ACHN (cell line): ENCODE measurements around the gene RBM4.

Experiments
- DNase-seq: peaks from one replicate; pipeline ENCODE4 v3.0.0-alpha.2; 2015
- in situ Hi-C: cut with HindIII; loops from 2 replicates; pipeline ENCODE4 v1.10.0; 2017; ENCODE audit warnings: low sequenced_read_pairs, low pct_ligation_motif_present, low pct_unique_long_range_greater_than_20kb

Gene RBM4

DNA sequence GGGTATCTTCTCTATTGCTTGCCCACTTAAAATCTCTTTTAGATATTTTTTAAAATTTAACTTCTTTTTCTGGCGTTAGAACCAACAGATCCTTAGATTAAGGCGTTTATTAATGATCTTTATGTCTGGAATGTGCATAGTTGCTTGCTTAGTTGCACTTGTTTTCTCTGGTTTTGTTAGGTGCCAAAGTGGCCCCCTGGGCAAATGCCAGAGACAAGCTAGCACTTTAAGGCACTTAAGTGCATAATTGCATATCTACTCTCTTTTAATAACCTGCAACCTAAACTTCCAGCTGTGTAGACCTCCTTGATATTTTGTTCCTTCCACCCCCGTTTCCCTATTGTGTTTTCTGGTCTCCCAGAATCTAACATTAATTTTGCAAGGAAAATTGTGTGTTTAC, 3.3 kb downstream of the RBM4 start:
- in situ Hi-C loops = no loop called here
- no peak for DNase-seq

DNA sequence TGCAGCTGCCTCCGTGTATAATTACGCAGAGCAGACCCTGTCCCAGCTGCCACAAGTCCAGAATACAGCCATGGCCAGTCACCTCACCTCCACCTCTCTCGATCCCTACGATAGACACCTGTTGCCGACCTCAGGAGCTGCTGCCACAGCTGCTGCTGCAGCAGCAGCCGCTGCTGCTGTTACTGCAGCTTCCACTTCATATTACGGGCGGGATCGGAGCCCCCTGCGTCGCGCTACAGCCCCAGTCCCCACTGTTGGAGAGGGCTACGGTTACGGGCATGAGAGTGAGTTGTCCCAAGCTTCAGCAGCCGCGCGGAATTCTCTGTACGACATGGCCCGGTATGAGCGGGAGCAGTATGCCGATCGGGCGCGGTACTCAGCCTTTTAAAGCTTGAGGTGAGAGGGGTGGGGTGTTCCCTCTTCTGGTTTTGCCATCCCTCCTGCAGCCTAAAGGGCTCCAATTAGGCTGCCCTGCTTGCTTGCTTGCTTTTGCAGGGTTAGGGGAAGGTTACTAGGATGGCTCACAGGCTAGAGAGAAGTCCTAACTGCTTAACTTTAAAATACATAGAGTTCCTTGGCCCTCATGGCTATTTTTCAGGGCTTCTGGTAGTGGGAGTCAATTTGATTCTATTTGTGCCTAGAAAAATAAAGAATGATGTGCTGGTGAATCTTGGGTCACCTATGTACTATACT, 5.4 kb downstream of the RBM4 start:
- DNase-seq = no peak
- in situ Hi-C loops = no loop called here

DNA sequence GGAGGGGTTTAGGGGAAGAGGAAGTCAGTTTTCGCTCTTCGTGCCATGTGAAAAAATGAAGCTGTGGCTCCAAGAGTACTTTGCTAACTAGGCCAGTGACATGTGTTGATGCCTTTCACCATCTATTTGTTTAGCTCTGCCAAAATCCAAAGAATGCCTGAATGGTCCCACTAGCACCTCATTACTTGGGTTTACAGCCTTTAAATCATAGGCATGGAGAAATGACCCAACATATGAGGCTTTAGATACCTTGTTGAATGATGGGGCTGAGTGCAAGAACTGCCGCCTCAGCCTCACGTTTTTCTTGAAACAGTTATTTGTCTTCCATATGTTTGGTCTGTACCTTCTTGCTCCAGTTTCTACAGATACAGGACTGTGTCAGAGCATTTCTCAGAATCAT, 8.3 kb downstream of the RBM4 start:
- in situ Hi-C loops = no loop called here

DNA sequence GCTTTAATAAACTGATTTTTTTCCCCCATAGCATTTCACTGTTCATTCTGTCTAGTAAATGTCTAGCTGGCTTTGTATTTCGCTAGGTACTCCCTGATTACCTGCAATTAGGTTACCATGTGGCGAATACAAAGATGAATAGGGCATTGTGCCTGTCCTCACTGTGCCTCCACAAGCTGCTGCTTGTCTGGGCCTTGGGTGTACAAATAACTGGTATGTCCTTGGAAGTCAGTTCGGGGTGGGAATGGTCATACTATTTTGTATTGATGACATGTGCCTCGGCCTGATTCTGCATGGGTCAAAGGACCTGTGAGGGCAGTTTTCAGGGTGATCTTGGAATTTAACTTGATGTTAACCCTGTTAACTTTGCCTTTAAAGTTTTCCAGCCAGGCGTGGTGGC, 11.4 kb downstream of the RBM4 start:
- in situ Hi-C loops = no loop called here
- DNase-seq = no peak

More for the DNA sequence above, 8.3 kb downstream of the RBM4 start:
- DNase-seq = no peak

DNA sequence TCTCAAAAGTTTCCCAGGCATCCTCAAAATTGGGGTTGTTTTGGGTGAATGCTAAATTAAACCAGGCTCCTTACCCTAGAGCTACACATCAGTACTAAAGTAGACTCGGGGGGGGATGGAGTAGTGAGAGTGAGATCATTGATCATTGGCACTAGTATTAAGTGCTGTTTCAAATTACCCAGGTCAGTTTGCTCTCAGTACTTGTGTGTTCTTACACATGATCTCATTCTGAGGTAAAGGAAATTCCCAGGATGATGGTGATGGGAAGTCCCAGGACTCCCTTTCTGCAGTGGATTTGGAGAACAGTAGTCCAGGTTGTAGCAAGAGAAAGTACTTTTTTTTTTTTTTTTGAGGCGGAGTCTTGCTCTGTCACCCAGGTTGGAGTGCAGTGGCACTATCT, 12.5 kb downstream of the RBM4 start:
- no peak for DNase-seq
- in situ Hi-C loops = no loop called here

DNA sequence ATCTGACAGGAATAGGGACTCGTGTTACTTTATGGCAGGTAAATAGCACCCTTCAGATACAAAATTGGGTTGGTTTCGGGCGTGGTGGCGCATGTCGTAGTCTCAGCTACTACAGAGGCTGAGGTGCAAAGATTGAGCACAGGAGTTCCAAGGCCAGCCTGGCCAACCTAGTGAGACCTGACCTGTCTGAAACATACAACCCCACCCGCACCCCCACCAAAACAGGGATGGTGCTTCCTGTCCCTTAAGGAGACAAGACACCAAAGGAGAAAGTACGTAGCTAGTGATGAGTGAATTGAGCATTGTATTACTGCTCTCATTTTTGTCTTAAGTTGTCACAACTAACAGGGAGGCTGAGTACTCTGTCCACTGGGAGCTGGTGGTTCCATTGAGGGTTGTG, 14.1 kb downstream of the RBM4 start:
- in situ Hi-C loops = no loop called here

DNA sequence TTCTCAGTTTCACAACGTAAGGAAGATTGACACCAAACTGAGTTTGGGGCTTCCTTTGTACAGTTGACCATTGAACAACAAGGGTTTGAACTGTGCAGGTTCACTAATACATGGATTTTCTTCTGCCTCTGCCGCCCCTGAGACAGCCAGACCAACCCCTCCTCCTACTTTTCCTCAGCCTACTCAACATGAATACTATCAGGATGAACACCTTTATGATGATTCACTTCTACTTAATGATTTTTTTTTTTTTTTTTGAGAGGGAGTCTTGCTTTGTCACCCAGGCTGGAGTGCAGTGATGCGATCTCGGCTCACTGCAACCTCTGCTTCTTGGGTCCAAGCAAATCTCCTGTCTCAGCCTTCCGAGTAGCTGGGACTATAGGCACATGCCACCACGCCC, 14.6 kb downstream of the RBM4 start:
- no peak for DNase-seq
- in situ Hi-C loops = no loop called here

More for the DNA sequence above, 14.1 kb downstream of the RBM4 start:
- no peak for DNase-seq

DNA sequence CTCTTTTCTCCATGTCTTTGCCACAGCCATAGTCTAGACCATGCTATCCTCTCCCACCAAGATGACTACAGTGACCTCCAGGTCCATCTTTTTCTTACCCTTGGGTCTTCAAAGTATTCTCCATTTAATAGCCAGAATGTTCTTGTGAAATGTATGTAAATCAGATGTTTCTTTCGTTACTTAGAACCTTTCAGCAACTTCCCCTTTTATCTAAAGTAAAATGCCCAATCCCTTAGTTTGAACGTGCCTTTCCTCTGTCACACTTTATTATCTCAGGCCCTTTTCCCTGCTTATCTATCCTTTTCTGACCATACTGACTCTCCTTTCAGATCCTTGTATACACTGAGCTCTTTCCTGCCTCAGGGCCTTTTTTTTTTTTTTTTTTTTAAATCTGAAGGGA, 21.3 kb downstream of the RBM4 start:
- in situ Hi-C loops = no loop called here
- no peak for DNase-seq

DNA sequence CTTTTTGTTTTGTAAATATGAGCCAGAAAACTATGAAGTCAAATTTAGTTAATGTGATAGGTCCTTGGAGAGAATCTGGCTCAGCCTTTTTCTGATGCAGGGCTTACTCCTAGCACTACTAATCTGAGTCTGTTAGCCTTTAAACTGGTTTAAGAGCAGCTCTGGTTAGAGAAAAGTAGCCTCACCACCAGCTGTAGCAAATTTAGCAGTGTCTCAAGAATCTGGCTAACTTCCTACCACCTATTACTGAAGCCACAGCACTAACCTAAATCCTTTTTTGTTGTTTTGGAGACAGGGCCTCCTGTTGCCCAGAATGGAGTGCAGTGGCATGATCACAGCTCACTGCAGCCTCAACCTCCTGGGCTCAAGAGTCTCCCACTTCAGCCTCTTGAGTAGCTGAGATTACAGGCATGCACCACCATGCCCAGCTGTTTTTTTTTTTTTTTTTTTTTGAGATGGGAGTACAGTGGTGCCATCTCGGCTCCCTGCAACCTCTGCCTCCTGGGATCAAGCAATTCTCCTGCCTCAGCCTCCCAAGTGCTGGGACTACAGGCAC, 25.3 kb downstream of the RBM4 start:
- no peak for DNase-seq
- in situ Hi-C loops = no loop called here

DNA sequence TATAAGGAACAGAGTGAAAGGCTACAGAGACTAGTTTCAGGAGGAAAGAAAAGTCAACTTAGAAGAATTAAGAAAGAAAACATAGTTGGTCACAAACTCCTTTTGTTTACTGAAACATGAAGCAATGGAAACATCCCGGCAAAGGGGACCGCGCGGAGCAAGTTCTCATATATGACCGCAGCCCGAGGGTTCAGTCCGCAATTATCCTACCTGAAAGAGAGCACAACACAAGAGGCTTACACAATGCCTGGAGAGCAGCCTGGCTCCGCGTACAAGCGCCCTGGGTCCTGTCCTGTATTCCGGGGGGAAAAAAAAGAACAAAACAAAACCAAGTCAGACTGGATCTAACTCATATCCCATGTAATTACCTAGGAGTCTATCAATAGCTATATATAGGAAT, 26.9 kb downstream of the RBM4 start:
- no peak for DNase-seq
- in situ Hi-C loops = no loop called here

DNA sequence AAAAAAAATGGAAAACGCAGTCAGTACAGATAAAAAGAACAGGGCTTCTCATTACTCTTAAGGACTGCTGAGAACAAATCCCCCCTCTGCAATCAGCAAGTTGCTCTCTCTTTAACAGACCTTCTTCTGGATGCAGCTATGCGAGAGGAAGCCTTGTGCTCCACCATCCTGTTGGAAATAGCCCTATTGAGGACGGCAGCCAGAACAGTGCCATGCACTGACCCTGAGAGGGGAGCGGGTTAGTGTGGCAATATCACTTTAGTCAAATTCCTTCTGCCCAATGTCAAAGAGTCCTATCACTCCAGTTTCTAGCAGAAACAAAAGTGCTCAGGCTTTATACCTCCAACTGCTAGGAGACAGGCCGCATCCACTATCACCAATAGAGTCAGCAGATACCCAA, 32.3 kb downstream of the RBM4 start:
- DNase-seq = no peak
- in situ Hi-C loops = no loop called here

DNA sequence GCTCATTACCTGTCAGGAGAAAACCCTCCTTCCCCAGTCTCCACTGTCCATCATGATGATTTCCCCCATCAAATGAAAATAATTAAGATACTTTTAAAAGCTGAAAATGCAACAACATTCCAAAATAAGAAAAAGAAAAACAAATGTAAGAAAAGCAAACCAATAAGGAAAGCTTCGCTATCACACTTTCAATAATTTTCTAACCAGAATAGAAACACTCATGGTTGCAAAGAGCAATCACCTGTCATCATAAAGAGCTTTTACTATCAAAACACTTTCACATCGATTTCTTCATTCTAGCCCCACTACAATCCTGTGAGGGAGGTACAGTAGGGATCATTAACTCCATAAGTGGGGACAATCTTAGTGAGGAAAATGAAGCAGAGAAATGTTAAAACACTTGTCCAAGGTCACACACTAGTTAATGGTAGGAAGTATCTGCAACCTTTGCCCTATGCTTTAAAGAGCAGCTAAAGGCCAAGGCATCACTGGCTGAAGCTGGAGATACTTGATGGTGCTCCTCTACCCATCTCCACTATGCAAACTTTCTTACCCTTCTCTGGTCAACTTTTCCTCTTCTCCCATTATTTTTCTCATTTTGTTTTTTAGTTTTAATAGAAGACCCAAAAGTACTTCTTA, 36.6 kb downstream of the RBM4 start:
- no peak for DNase-seq
- in situ Hi-C loops = loop anchor here (25.0 kb wide), 1 partner anchor 263 kb away; the partner anchor contains the start of gene NPAS4

DNA sequence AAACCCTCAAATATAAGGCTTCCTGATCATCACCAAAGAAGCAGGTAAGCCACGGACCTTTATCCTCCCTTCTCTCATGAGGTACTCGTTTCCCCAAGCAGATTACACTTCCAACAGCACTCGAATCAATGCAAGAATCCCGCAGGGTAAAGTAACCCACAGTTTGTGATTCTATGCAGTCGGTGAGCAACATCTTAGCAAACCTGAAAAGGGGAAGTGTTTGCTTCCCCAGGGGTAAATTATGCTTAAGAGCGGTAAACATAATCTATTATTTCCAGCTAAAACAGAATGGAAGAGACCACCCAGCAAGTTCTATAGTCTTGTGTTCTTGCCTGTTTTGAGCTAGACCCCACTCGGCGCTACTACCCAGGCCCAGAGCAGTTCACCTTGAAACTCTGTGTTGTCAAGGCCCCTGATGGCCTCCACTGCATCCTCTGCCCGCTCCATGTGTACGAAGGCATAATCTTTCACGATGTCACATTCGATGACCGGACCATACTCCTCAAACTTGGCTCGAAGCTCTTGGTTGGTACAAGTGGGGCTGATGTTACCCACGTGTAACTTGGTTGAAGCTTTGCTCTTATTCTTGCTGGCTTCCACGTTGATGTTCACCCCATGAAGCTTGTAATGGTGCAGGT, 37.9 kb downstream of the RBM4 start:
- DNase-seq = no peak
- in situ Hi-C loops = loop anchor here (25.0 kb wide), 1 partner anchor 264 kb away; the partner anchor contains the start of gene NPAS4

DNA sequence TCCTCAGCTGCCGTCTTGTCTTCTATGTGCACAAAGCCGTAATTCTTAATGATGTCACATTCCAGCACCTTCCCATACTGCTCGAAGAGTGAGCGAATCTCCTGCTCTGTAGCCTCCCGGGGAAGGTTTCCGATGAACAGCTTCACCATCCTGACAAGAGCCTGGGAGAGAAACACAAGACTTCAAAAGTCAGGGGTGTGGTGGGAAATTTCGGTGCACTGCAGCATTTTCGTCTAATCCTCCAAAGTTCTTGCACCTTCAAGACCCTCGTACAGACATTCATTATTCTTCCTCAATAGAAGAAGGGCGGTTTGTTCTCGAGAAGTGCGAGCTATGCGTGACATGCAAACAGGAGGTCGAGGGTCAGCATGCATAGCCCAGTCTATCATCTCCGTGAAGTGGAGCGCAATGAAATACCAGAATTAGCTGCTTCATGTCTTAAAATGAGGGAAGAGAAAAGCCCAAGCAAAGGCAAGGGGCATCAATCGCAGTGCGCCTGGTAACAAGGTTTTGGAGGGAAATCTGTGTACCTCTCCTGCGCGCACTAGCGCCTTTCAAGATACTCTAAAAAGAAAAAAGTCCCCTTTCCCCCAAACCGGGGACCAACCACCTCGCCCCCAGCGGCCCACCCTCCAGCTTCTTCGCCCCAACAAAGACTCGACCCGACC, 38.6 kb downstream of the RBM4 start:
- no peak for DNase-seq
- in situ Hi-C loops = loop anchor here (25.0 kb wide), 1 partner anchor 265 kb away; the partner anchor contains the start of gene NPAS4

DNA sequence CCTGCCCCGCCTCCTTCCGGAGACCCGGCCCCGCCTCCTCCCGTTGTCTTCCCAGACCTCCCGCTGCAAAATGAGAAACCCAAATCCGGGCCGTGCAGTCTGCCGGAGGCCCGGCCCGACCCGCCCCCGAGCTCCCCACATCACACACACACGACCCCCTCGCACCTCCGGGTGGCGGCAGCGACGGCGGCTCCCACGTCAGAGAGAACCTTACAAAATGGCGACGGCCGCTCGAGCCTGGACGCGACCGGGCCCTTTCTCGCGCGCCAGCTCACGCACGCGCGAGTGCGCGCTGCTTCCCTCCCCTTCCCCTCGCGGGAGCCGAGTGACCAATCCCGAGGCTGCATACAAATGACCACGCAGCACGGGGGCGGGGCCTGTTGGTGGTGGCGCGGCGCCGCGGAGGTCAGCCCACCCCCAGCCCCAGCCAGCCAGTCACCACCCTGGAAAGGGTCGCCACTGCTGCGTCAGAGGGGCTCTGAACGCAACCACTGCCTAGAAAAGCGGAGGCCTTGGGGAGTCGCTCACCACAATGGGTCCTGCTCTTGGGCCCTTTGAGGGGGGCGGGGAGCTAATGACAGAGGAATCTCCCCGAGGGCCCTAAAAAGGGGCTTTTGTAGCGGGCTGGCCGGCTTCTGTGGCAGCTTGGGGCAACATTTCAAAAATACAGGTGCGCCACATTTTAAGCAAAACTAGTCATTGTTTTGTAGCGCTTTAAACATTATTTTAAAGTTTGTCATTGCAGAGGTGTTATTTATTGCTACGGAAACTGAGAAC, 39.3 kb downstream of the RBM4 start, which contains the start of gene RBM4B:
Gene RBM4B, minus strand, starts transcription at position 289 of the 777 bp plus-strand sequence. CDS start 808 bp downstream, outside the sequence.
- in situ Hi-C loops = loop anchor here (25.0 kb wide), 1 partner anchor 265 kb away; the partner anchor contains the start of gene NPAS4
- DNase-seq = peak; percentile 93

DNA sequence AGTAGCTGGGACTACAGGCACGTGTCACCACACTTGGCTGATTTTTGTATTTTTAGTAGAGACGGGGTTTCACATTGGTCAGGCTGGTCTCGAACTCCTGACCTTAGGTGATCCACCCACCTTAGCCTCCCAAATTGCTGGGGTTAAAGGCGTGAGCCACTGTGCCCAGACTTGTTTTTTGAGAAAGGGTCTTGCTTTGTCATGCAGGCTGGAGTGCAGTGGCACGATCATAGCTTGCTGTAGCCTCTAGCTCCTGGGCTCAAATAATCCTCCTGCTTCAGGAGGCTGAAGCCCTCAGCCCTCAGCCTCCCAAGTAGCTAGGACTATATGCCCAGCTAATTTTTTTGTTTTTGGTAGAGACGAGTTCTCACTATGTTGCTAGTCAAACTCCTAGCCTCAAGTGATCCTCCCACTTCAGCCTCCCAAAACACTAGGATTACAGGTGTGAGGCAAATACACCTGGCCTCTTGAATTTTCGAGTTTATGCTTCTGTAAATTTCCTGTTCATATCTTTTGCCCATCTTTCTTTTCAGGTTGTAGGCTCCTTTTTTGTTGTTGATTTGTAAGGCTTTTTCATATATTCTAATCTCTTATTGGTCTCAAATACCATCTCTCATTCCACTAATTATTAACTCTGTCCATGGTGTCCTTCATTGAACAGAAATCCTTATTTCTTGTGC, 42.6 kb downstream of the RBM4 start:
- in situ Hi-C loops = loop anchor here (25.0 kb wide), 1 partner anchor 269 kb away; the partner anchor contains the start of gene NPAS4
- DNase-seq = no peak

DNA sequence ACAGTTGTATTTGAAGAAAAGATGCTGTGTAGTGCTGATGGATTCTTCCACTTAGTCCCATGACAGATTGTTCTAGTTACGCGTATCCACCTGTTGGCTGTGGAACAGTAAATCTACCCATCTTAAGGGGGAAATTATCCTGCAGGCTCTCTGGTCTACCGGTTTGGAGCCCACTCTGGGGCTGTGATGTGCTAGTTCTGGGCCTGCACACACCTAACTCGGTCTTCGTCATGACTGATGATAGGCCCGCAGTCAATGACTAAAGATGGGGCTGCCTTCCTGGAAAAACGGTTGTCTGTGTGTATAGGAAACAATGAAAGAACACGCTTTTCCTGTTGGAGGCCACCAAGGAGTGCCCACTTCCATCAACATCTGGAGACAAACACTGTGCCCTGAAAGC, 45.4 kb downstream of the RBM4 start:
- DNase-seq = no peak
- in situ Hi-C loops = loop anchor here (25.0 kb wide), 1 partner anchor 272 kb away; the partner anchor contains the start of gene NPAS4
